OCI-LY7 (cell line): ENCODE measurements around the gene ZNF280D. TPM values are rescaled to one million over a fixed set of nuclear protein-coding genes. Genes with fewer than 3 reads are reported as not detected.
A peak's percentile ranks its signal among the peaks of the same experiment; 100 is the strongest.

Source experiments
- BruUV-seq: library from RNA; stranded (reverse); fragments of 400-500 nt; replicated peaks from 2 replicates; lab custom pipeline; 2021; lab: Mats Ljungman, UMichigan
- CTCF ChIA-PET: fragments of 300-600 bp; sonication (Branson Sonifier 250); formaldehyde crosslinking; loops from one replicate; lab custom pipeline; 2022; ENCODE audit warnings: antibody characterized with exemption; ENCODE audit not compliant: unreplicated experiment; lab: Charles Lee
- POLR2A ChIA-PET: fragments of 300-600 bp; sonication (Branson Sonifier 250); formaldehyde crosslinking; loops from one replicate; lab custom pipeline; 2022; ENCODE audit warnings: antibody characterized with exemption; lab: Charles Lee
- DNase-seq: peaks from one replicate; pipeline ENCODE4 v3.0.0-alpha.2; 2015; ENCODE audit warnings: low spot score
- H2AFZ ChIP-seq: fragments of 200-600 bp; sonication (generic), shearing (Covaris generic); 2 replicates; pipeline ENCODE4 v1.6.1; 2014; ENCODE audit warnings: mild to moderate bottlenecking, antibody characterized with exemption, low read length, moderate library complexity
- H3K27ac ChIP-seq: fragments of 200-600 bp; sonication (generic); 2 replicates; pipeline ENCODE4 v1.5.1; 2014; ENCODE audit warnings: mixed run types, low read depth, mild to moderate bottlenecking, moderate library complexity, low read length, inconsistent platforms; ENCODE audit not compliant: poor library complexity, severe bottlenecking
- H3K36me3 ChIP-seq: fragments of 200-600 bp; sonication (generic); 2 replicates; pipeline ENCODE4 v1.6.1; 2014; ENCODE audit warnings: mild to moderate bottlenecking, antibody characterized with exemption, low read length, moderate library complexity, mixed read lengths; ENCODE audit not compliant: insufficient read depth
- H3K4me1 ChIP-seq: fragments of 200-600 bp; sonication (generic); 2 replicates; pipeline ENCODE4 v1.5.1; 2014; ENCODE audit warnings: mild to moderate bottlenecking, low read length; ENCODE audit not compliant: insufficient read depth, poor library complexity, severe bottlenecking
- H3K4me2 ChIP-seq: fragments of 200-600 bp; sonication (generic); 2 replicates; pipeline ENCODE4 v1.6.1; 2014; ENCODE audit warnings: mild to moderate bottlenecking, low read length
- H3K4me3 ChIP-seq: fragments of 200-600 bp; sonication (generic); 2 replicates; pipeline ENCODE4 v1.5.1; 2014; ENCODE audit warnings: mild to moderate bottlenecking, low read depth, low read length; ENCODE audit not compliant: poor library complexity, severe bottlenecking
- H3K79me2 ChIP-seq: fragments of 200-600 bp; sonication (generic); 2 replicates; pipeline ENCODE4 v1.6.1; 2016; ENCODE audit warnings: low read depth, mild to moderate bottlenecking, low read length, moderate library complexity, mixed read lengths; ENCODE audit not compliant: insufficient read depth
- H3K9me2 ChIP-seq: fragments of 200-600 bp; sonication (generic); 2 replicates; pipeline ENCODE4 v1.6.1; 2016; ENCODE audit warnings: mild to moderate bottlenecking, low read length, mixed read lengths; ENCODE audit not compliant: insufficient read depth
- H3K9me3 ChIP-seq: fragments of 200-600 bp; sonication (generic); 2 replicates; pipeline ENCODE4 v1.6.1; 2014; ENCODE audit warnings: mild to moderate bottlenecking, mixed run types, low read length, mixed read lengths
- H4K20me1 ChIP-seq: fragments of 200-600 bp; sonication (generic); 2 replicates; pipeline ENCODE4 v1.6.1; 2014; ENCODE audit warnings: mild to moderate bottlenecking, antibody characterized with exemption, low read length, moderate library complexity, mixed read lengths; ENCODE audit not compliant: insufficient read depth
- EZH2phosphoT487 ChIP-seq: fragments of 200-600 bp; sonication (generic); IDR thresholded peaks from 2 replicates; pipeline ENCODE4 v1.6.1; 2018; ENCODE audit warnings: low read depth, borderline replicate concordance, mild to moderate bottlenecking, mixed run types, antibody characterized with exemption, low read length, moderate library complexity, mixed read lengths
- intact Hi-C: fragments of 100-400 bp; cut with micrococcal nuclease; formaldehyde crosslinking; loops from one replicate; pipeline ENCODE4 v1.10.0; 2022; ENCODE audit not compliant: unreplicated experiment
- total RNA-seq, 2 experiments: library from RNA; depleted of rRNA in 1 of 2; stranded (reverse); fragments of >200 nt in 1 of 2; shearing (Covaris generic) in 1 of 2; gene quantifications; 2 replicates each; pipeline ENCODE4 v1.2.3, GENCODE V29; 2014 to 2022
- TF ChIP-seq, protein P1 (sequence below): fragments of 200-600 bp; sonication (generic); conservative IDR thresholded peaks from 2 replicates; pipeline ENCODE4 v1.5.1; 2014; ENCODE audit warnings: mild to moderate bottlenecking, antibody characterized with exemption, low read length, moderate library complexity, mixed read lengths

ZNF280D gene
- total RNA-seq, 2 experiments from 2014 or later = 10.7 to 23.4 TPM

- DNase-seq = no peak
- no peaks in the 10 kb centered on the region for H3K79me2 ChIP-seq
- H3K36me3 ChIP-seq = no peaks in the 10 kb centered on the region
- no peaks in the 10 kb centered on the region for H3K9me3 ChIP-seq
- no peak overlapping the region for H2AFZ ChIP-seq
- CTCF ChIA-PET = no interaction called here
- H3K9me2 ChIP-seq = no peaks in the 10 kb centered on the region
- no TSS peak for BruUV-seq
- no peak overlapping the region for H3K4me2 ChIP-seq
- H4K20me1 ChIP-seq = no peaks in the 10 kb centered on the region
- peaks cover 3% of the 10 kb centered on the region for H3K4me1 ChIP-seq
- H3K27ac ChIP-seq = no peak overlapping the region
- no peak overlapping the region for H3K4me3 ChIP-seq
- intact Hi-C loops = no loop called here
- TF ChIP-seq EZH2phosphoT487 = no peak
- TF ChIP-seq, protein P1, sequence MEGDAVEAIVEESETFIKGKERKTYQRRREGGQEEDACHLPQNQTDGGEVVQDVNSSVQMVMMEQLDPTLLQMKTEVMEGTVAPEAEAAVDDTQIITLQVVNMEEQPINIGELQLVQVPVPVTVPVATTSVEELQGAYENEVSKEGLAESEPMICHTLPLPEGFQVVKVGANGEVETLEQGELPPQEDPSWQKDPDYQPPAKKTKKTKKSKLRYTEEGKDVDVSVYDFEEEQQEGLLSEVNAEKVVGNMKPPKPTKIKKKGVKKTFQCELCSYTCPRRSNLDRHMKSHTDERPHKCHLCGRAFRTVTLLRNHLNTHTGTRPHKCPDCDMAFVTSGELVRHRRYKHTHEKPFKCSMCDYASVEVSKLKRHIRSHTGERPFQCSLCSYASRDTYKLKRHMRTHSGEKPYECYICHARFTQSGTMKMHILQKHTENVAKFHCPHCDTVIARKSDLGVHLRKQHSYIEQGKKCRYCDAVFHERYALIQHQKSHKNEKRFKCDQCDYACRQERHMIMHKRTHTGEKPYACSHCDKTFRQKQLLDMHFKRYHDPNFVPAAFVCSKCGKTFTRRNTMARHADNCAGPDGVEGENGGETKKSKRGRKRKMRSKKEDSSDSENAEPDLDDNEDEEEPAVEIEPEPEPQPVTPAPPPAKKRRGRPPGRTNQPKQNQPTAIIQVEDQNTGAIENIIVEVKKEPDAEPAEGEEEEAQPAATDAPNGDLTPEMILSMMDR = no peak
- POLR2A ChIA-PET = interaction anchor here (0.6 to 1.4 kb wide), 3 partner anchors 15 to 96 kb away, joined by 3 to 4 read pairs (median 3); no protein-coding TSS in a partner anchor
Observed at GRCh38 chr15:56628893-56629532, 104.3 kb downstream of the ZNF280D start.

DNA sequence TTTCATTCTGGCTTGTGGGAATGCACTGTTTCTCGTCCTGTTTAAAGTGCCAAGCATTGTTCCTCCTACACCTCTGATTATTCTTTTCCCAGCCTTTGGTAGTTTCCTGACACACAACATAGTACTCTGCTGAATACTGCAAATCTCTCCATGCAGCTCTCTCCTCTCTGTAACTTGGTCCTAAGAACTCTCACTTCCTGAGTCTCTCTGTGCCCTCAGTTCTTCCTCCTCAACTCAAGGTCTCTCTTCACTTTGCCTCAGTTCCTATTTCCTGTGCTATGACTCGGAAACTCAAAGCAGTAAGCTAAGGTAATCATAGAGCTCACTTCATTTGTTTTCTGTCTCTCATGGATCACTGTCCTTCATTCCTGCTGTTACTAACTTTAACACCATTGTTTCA, 113.4 kb downstream of the ZNF280D start:
- peak; percentile 45 for DNase-seq
- Histone ChIP-seq H4K20me1 (no peaks in the 10 kb centered on the region), H3K27ac (no peak overlapping the region), H3K4me3 (no peak overlapping the region), H3K4me1 (peaks cover 16% of the 10 kb centered on the region), H3K9me2 (no peaks in the 10 kb centered on the region), H2AFZ (peak overlapping the region; percentile 91), H3K4me2 (peak overlapping the region; percentile 18; the same call in 1 of the 2 replicates), H3K9me3 (peaks cover 15% of the 10 kb centered on the region; the same call in 1 of the 2 replicates), H3K36me3 (no peaks in the 10 kb centered on the region; the same call in 1 of the 2 replicates), H3K79me2 (no peaks in the 10 kb centered on the region)
- intact Hi-C loops = no loop called here
- no TSS peak for BruUV-seq
- CTCF ChIA-PET = no interaction called here
- POLR2A ChIA-PET = interaction anchor here (0.6 to 0.7 kb wide), 2 partner anchors 10 to 13 kb away, joined by 3 to 6 read pairs; no protein-coding TSS in a partner anchor
- TF ChIP-seq, protein P1 = no peak
- TF ChIP-seq EZH2phosphoT487 = no peak

DNA sequence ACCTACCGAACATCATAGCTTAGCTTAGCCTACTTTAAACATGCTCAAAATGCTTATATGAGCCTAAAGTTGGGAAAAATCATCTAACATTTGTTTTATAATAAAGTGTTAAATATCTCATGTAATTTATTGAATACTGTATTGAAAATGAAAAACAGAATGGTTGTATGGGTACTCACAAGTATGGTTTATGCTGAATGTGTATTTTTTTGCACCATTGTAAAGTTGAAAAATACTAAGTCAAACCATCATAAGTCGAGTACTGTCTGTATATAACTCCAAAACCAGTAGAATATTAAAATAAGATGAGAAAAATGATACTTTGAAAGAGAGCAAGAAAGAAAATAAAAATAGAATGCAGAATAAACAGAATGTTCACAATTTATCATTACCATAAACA, 115.7 kb downstream of the ZNF280D start:
- Histone ChIP-seq H3K9me2 (no peaks in the 10 kb centered on the region), H3K9me3 (peaks cover 15% of the 10 kb centered on the region; the same call in 1 of the 2 replicates), H3K4me2 (no peak overlapping the region), H3K36me3 (no peaks in the 10 kb centered on the region; the same call in 1 of the 2 replicates), H4K20me1 (no peaks in the 10 kb centered on the region), H3K4me1 (peaks cover 36% of the 10 kb centered on the region), H3K4me3 (no peak overlapping the region), H3K79me2 (no peaks in the 10 kb centered on the region), H2AFZ (no peak overlapping the region), H3K27ac (no peak overlapping the region)
- intact Hi-C loops = no loop called here
- CTCF ChIA-PET = no interaction called here
- BruUV-seq = no TSS peak
- no peak for DNase-seq
- no peak for TF ChIP-seq EZH2phosphoT487
- TF ChIP-seq, protein P1 = no peak
- POLR2A ChIA-PET = interaction anchor here (1.5 kb wide), 1 partner anchor 8 kb away, joined by 4 read pairs; no protein-coding TSS in a partner anchor
